ENCODE measurements around the gene ABCC8.

The ABCC8 gene

DNA sequence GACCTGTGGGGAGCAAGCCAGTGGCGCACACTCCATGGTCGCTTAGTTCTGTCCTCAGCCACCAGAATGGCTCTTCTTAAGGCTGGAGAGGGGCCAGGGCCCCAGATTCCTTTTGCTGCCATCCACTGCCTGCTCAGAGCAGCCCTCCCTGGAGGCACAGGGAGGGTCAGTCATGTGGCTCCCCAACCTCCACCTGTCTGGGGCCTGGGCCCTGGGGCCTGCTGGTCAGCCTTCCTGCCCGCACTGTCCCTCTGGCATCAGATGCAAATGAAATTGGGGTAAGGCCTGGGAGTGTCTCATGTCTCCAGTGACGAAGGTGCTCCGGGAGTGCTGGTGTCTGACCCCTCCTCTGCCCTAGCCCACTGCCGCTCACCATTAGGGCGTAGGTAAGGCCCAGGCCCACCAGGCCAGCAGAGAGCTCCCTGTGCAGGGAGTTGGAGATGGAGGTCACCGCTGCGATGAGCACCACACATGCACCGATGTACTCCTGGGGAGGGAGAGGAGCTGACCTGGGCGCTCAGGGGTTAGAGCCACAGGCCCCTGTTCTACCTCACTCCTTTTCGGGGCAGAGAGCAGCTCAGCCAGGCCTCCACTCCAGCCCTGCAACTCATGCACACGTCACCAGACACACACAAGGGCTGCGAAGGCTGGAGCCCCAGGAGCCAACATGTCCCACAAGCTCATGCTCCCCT is 79.2 kb downstream of the ABCC8 start:
- DNase-seq: no peak
- Histone ChIP-seq H3K4me3 (ENCODE audit: low read depth, low read length) (no peak overlapping the region), H3K27me3 (replicated peaks) (no peaks in the 10 kb centered on the region), H3K27ac (no peak overlapping the region), H3K36me3 (replicated peaks) (no peaks in the 10 kb centered on the region)
- TF ChIP-seq, protein P1, sequence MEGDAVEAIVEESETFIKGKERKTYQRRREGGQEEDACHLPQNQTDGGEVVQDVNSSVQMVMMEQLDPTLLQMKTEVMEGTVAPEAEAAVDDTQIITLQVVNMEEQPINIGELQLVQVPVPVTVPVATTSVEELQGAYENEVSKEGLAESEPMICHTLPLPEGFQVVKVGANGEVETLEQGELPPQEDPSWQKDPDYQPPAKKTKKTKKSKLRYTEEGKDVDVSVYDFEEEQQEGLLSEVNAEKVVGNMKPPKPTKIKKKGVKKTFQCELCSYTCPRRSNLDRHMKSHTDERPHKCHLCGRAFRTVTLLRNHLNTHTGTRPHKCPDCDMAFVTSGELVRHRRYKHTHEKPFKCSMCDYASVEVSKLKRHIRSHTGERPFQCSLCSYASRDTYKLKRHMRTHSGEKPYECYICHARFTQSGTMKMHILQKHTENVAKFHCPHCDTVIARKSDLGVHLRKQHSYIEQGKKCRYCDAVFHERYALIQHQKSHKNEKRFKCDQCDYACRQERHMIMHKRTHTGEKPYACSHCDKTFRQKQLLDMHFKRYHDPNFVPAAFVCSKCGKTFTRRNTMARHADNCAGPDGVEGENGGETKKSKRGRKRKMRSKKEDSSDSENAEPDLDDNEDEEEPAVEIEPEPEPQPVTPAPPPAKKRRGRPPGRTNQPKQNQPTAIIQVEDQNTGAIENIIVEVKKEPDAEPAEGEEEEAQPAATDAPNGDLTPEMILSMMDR (IDR thresholded peaks at IDR 0.05; ENCODE audit: low read depth, low read length, missing control alignments): no peak
- in situ Hi-C loops (cut with HindIII; ENCODE audit: low pct_ligation_motif_present, low sequenced_read_pairs): no loop called here

DNA sequence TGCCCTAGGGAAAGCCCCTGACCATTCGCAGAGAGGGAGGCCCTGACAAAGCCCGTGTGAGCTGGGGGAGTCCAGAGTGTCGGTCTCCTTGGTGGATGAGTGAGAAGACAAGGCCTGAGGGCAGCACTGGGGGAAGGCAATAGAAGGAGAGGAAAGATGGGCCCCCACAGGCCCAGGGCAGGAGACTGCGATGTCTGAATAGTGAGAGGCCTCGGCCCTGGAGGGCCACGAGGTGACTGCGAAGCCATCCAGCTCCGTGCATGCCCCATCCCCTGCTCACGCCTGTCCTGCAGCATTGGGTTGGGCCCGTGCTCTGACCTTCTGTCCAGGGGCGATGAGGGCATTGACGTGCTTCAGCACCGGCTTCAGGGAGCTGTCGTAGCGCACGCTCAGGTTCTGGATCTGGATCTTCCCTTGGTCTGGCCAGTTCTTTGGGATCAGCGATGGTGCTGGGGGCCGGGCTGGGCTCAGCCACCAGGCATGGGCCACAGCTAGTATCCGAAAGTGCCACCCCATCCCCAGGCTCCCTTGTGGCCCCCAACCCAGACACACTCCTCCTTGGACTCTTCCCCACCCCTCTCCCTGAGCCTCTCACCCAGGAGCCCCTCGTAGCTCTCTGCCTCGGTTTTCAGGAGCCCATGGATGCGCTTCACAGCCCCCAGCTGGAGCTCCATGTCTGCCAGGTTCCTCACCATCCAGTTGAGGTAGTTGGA is 79.9 kb downstream of the ABCC8 start:
- H3K36me3 ChIP-seq (replicated peaks): no peaks in the 10 kb centered on the region
- no peak overlapping the region for H3K4me3 ChIP-seq (ENCODE audit: low read depth, low read length)
- DNase-seq: no peak
- TF ChIP-seq, protein P1 (IDR thresholded peaks at IDR 0.05; ENCODE audit: low read depth, low read length, missing control alignments): no peak
- in situ Hi-C loops (cut with HindIII; ENCODE audit: low pct_ligation_motif_present, low sequenced_read_pairs): no loop called here
- H3K27me3 ChIP-seq (replicated peaks): no peaks in the 10 kb centered on the region
- no peak overlapping the region for H3K27ac ChIP-seq

DNA sequence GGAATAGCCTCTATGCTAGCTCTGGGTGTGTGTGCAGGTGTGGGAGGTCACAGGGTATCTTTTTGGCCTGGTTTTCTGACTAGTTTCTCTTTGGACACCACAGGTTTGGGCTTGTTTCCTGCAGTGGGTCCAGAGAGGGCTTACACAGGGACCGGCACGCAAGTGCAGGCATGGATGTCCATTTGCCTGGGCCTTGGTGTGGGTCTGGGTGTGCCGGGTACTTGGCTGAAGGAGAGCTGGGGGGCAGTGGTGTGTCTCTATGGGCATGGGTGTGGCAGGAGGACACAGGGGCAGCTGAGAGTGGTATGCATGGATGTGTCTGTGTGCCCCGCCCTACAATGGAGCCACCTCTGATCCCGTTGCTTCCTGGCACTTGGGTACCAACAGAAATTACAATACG is 80.7 kb downstream of the ABCC8 start:
- no peak for DNase-seq
- TF ChIP-seq, protein P1 (IDR thresholded peaks at IDR 0.05; ENCODE audit: low read depth, low read length, missing control alignments): no peak
- no peaks in the 10 kb centered on the region for H3K36me3 ChIP-seq (replicated peaks)
- H3K4me3 ChIP-seq (ENCODE audit: low read depth, low read length): no peak overlapping the region
- no peak overlapping the region for H3K27ac ChIP-seq
- in situ Hi-C loops (cut with HindIII; ENCODE audit: low pct_ligation_motif_present, low sequenced_read_pairs): no loop called here
- peaks cover 1% of the 10 kb centered on the region for H3K27me3 ChIP-seq (replicated peaks)

DNA sequence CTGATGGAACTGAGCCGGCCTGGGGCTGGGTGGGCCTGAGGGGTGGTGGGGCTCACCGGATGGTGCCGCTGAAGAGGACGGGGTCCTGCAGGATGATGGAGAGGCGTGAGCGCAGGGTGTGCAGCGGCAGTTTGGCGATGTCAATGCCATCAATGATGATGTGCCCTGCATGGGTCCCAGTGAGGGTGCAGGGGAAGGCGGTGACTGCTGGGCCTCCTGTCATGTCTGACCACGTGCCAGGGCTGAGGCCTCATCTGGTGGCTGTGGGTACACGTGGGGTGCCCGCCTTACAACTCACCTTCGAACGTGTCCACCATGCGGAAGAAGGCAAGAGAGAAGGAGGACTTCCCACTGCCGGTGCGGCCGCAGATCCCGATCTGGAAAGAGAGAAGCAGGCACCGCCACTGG is 81.1 kb downstream of the ABCC8 start:
- Histone ChIP-seq H3K27ac (no peak overlapping the region), H3K27me3 (replicated peaks) (peaks cover 5% of the 10 kb centered on the region), H3K4me3 (ENCODE audit: low read depth, low read length) (no peak overlapping the region), H3K36me3 (replicated peaks) (no peaks in the 10 kb centered on the region)
- DNase-seq: no peak
- in situ Hi-C loops (cut with HindIII; ENCODE audit: low pct_ligation_motif_present, low sequenced_read_pairs): no loop called here
- TF ChIP-seq, protein P1 (IDR thresholded peaks at IDR 0.05; ENCODE audit: low read depth, low read length, missing control alignments): no peak

DNA sequence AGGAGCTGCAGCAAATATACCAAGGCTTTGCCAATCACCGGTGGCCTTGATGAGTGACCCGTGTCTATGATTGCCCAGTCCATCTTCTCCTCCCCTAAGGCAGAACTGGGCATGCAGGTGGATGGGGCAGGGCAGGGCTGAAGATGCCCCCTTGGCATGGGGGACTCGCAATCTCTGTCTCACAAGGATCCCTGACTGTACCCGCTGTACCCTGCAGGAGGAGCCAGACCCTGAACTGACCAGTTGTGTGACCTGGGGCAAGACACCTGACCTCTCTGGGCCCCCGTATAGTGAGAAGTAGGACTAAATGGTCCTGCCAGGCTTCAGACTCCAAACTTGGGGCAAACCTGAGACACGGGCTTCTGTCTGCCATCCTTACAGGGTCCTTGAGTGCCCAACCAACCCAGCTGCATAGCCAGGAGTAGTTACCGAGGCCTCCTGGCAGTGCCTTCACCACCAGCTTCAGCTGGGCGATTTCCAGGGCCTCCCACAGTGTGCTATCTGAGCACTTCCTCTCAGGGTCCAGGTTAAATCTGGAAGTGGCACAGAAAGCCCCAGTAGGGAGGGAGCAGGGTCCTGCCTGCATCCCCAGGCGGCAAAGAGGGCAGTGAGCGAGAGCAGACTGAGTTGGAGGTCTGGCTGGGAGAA is 81.8 kb downstream of the ABCC8 start:
- in situ Hi-C loops (cut with HindIII; ENCODE audit: low pct_ligation_motif_present, low sequenced_read_pairs): no loop called here
- TF ChIP-seq, protein P1 (IDR thresholded peaks at IDR 0.05; ENCODE audit: low read depth, low read length, missing control alignments): no peak
- Histone ChIP-seq H3K27ac (no peak overlapping the region), H3K36me3 (replicated peaks) (no peaks in the 10 kb centered on the region), H3K27me3 (replicated peaks) (peaks cover 7% of the 10 kb centered on the region), H3K4me3 (ENCODE audit: low read depth, low read length) (no peak overlapping the region)
- no peak for DNase-seq

Measured in brain microvascular endothelial cell (primary cell).